WERI-Rb-1 (cell line): Measurements from ENCODE around the gene BMP6.

ENCODE experiments used
- DNase-seq: peaks from one replicate; pipeline ENCODE4 v3.0.0-alpha.2; 2020
- H3K27ac ChIP-seq: fragments of 250-450 bp; sonication (Bioruptor Pico); 2 replicates; pipeline ENCODE4 v1.5.1; 2020; ENCODE audit warnings: mild to moderate bottlenecking, moderate library complexity
- H3K27me3 ChIP-seq: fragments of 250-450 bp; sonication (Bioruptor Pico); 2 replicates; pipeline ENCODE4 v1.5.1; 2021; ENCODE audit warnings: mild to moderate bottlenecking, low read depth, moderate library complexity; ENCODE audit not compliant: insufficient read depth, severe bottlenecking
- H3K36me3 ChIP-seq: fragments of 250-450 bp; sonication (Bioruptor Pico); 2 replicates; pipeline ENCODE4 v1.5.1; 2020; ENCODE audit warnings: mild to moderate bottlenecking, moderate library complexity
- H3K4me3 ChIP-seq: 2 replicates; pipeline ENCODE4 v1.5.1; 2011; ENCODE audit warnings: low read depth, mild to moderate bottlenecking, control low read depth, low read length
- H3K9me3 ChIP-seq: fragments of 250-450 bp; sonication (Bioruptor Pico); 2 replicates; pipeline ENCODE4 v1.5.1; 2021; ENCODE audit warnings: mild to moderate bottlenecking, moderate library complexity; ENCODE audit not compliant: severe bottlenecking
- TF ChIP-seq, protein P1 (sequence below): IDR thresholded peaks from 2 replicates; pipeline ENCODE4 v1.5.1; 2011; ENCODE audit warnings: low read depth, mild to moderate bottlenecking, control low read depth, inconsistent platforms, low read length

The BMP6 gene

DNA sequence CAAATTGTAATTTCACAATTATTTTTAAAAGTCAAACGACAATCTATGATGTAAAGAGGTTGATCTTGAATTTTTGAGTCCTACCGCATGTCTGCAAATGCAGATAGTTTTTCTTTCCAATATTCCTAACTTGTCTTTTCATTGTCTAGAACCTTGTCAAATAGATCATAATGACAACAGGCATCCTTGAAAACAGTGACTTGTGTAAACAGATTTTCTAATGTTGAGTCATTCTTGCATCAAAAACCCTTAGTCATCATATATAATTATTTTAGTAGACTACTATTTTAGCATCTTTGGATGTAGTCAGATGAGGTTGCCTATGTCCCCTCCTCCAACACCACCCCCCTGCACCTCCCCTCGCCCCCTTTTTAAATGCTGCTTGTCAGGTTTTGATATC, 43.8 kb downstream of the BMP6 start:
- TF ChIP-seq, protein P1, sequence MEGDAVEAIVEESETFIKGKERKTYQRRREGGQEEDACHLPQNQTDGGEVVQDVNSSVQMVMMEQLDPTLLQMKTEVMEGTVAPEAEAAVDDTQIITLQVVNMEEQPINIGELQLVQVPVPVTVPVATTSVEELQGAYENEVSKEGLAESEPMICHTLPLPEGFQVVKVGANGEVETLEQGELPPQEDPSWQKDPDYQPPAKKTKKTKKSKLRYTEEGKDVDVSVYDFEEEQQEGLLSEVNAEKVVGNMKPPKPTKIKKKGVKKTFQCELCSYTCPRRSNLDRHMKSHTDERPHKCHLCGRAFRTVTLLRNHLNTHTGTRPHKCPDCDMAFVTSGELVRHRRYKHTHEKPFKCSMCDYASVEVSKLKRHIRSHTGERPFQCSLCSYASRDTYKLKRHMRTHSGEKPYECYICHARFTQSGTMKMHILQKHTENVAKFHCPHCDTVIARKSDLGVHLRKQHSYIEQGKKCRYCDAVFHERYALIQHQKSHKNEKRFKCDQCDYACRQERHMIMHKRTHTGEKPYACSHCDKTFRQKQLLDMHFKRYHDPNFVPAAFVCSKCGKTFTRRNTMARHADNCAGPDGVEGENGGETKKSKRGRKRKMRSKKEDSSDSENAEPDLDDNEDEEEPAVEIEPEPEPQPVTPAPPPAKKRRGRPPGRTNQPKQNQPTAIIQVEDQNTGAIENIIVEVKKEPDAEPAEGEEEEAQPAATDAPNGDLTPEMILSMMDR: no peak
- Histone ChIP-seq H3K36me3 (no peaks in the 10 kb centered on the region), H3K9me3 (no peaks in the 10 kb centered on the region), H3K4me3 (no peak overlapping the region), H3K27me3 (peaks cover 34% of the 10 kb centered on the region), H3K27ac (no peak overlapping the region)
- no peak for DNase-seq

DNA sequence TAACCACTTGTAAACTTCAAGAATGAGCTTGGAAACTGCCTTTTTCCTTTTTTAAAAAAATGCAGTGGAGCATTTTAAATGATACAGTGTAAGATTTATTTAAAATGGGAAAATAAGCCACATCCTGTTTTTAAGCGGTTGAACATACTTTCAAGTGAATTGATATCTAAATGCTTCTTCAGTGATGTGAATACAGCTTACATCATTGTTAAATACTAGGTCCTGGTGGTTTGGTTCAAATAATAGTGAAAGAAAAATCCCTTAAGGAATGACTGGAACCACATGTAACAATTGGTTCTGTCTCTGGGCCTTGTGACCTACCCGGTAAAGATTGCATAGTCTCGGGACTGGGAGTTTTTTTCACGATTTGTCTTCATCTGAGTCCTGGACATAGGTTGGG, 44.2 kb downstream of the BMP6 start:
- H3K27ac ChIP-seq: no peak overlapping the region
- DNase-seq: no peak
- peaks cover 38% of the 10 kb centered on the region for H3K27me3 ChIP-seq
- H3K4me3 ChIP-seq: no peak overlapping the region
- no peaks in the 10 kb centered on the region for H3K9me3 ChIP-seq
- no peaks in the 10 kb centered on the region for H3K36me3 ChIP-seq
- TF ChIP-seq, protein P1: no peak

DNA sequence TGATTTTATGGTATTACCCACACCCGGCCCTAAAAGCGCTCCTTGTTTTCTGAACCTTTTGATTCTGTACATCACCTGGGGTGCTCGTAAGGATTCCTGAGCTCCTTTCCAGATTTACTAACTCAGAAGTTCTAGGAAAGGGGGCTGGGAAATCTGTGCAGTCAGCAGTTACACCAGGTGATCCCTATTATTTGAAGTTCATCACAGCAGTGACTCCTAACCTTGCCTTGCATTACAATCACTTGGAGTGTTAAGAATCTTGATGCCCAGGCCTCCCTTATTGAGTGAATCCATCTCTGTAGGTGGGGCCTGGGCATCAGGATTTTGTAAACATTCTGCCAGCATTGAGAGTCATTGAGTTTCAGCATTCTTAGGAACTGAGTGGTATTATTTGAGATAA, 44.7 kb downstream of the BMP6 start:
- TF ChIP-seq, protein P1: no peak
- Histone ChIP-seq H3K9me3 (no peaks in the 10 kb centered on the region), H3K27ac (no peak overlapping the region), H3K4me3 (no peak overlapping the region), H3K27me3 (peaks cover 38% of the 10 kb centered on the region), H3K36me3 (no peaks in the 10 kb centered on the region)
- no peak for DNase-seq

DNA sequence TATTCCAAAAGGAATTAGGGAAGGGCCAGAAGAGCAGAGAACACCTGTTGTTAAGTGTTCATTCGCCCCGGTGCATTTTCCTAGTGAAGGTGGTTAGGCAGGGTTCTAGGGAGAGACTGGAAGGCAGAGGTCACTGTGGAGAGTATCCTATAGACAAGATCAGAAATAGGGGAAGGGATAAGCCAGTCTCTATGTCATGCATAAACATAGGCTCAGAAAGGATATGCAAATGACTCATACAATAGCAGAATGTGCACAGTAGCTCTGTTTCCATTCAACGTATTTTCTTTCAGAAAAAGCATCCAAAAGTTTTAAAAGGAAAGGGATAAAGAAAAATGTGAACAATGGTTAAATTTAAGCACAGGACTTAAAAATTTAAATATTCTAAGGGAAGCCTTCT, 47.4 kb downstream of the BMP6 start:
- no peaks in the 10 kb centered on the region for H3K9me3 ChIP-seq
- H3K36me3 ChIP-seq: no peaks in the 10 kb centered on the region
- DNase-seq: no peak
- H3K27me3 ChIP-seq: peaks cover 45% of the 10 kb centered on the region
- H3K27ac ChIP-seq: no peak overlapping the region
- no peak overlapping the region for H3K4me3 ChIP-seq
- TF ChIP-seq, protein P1: no peak

DNA sequence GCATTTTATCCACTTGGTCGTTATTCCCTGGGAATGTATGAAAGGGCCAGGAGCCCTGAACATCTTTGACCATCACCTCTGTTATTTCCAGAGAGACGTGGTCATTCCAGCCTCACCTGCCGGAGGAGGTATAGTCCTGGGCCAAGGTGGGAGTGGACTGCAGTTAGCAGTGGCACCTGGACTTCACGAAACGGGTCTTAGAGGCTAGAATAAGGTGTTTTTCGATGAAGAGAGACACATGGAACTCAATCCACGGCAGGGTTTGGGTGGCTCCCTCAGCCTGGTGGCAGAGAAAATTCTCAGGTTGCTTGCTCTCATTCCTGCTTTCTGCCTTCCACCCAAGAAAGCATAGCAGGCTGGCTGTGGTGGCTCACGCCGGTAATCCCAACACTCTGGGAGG, 48.0 kb downstream of the BMP6 start:
- peaks cover 44% of the 10 kb centered on the region for H3K27me3 ChIP-seq
- no peak overlapping the region for H3K27ac ChIP-seq
- H3K9me3 ChIP-seq: no peaks in the 10 kb centered on the region
- H3K4me3 ChIP-seq: no peak overlapping the region
- TF ChIP-seq, protein P1: no peak
- no peaks in the 10 kb centered on the region for H3K36me3 ChIP-seq
- DNase-seq: no peak

DNA sequence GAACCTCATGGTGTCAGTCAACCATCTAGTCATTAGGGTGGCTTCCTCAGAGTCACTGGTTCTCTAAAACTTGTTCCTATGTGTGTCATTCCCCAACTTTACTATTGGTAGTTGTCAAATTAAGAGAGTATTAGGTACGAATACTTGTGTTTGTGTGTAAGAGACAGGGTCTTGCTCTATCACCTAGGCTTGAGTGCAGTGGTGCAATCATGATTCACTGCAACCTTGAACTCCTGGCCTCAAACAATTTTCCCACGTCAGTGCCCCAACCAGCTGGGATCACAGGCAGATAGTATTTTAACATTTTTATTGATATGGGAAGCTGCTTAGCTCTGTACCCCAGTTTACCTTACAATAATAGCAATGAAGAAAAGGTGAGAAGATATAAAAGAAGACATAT, 50.6 kb downstream of the BMP6 start:
- no peak overlapping the region for H3K4me3 ChIP-seq
- TF ChIP-seq, protein P1: no peak
- H3K9me3 ChIP-seq: no peaks in the 10 kb centered on the region
- H3K36me3 ChIP-seq: no peaks in the 10 kb centered on the region
- no peak overlapping the region for H3K27ac ChIP-seq
- no peak for DNase-seq
- H3K27me3 ChIP-seq: peaks cover 44% of the 10 kb centered on the region
